Gastroesophageal sphincter (tissue), 4 donors: ENCODE data around the gene KCNQ4. TPM values are rescaled to one million over a fixed set of nuclear protein-coding genes. Genes with fewer than 3 reads are reported as not detected.

Experiments used
- ATAC-seq: fragments of 150-250 bp; one replicate; pipeline ENCODE4 v1.9.1; 2016; ENCODE audit warnings: mild to moderate bottlenecking, moderate library complexity
- H3K27ac ChIP-seq, 4 donors: fragments of 200-600 bp; sonication (generic) in 3 of 4; 1 replicate in 3 of 4; 2 replicates in 1 of 4; pipeline ENCODE4 v1.5.1; 2016 to 2019
- H3K27me3 ChIP-seq: fragments of 200-600 bp; sonication (generic); one replicate; pipeline ENCODE4 v1.5.1; 2019
- H3K36me3 ChIP-seq, 2 donors: fragments of 200-600 bp; sonication (generic); one replicate each; pipeline ENCODE4 v1.5.1; 2019; ENCODE audit warnings: control low read depth in 1 of 2
- H3K4me1 ChIP-seq, 3 donors: fragments of 200-600 bp; sonication (generic); 1 replicate in 2 of 3; 2 replicates in 1 of 3; pipeline ENCODE4 v1.5.1; 2016 to 2019; ENCODE audit warnings: control low read depth in 2 of 3
- H3K4me3 ChIP-seq, 2 donors: fragments of 200-600 bp; sonication (generic); one replicate each; pipeline ENCODE4 v1.5.1; 2019; ENCODE audit warnings: mild to moderate bottlenecking in 1 of 2, moderate library complexity in 1 of 2
- H3K9me3 ChIP-seq, 3 donors: fragments of 200-600 bp; sonication (generic); one replicate each; pipeline ENCODE4 v1.5.1; 2017 to 2019; ENCODE audit warnings: control low read depth in 2 of 3
- CTCF ChIP-seq, 4 experiments: fragments of 200-600 bp in 2 of 4; fragments of 450-650 bp in 2 of 4; sonication (generic) in 1 of 4; IDR thresholded peaks; one replicate each; pipeline ENCODE4 v1.5.1; 2017 to 2019; ENCODE audit warnings: antibody characterized with exemption in 4 of 4, mild to moderate bottlenecking in 2 of 4, moderate library complexity in 2 of 4
- EP300 ChIP-seq: sonication (generic); formaldehyde crosslinking; IDR thresholded peaks from one replicate; pipeline ENCODE4 v1.6.1; 2017; ENCODE audit warnings: antibody characterized with exemption, mild to moderate bottlenecking
- POLR2A ChIP-seq, 2 donors: fragments of 450-650 bp; IDR thresholded peaks; one replicate each; pipeline ENCODE4 v1.6.1; 2017; ENCODE audit warnings: antibody characterized with exemption in 2 of 2, mild to moderate bottlenecking in 2 of 2, moderate library complexity in 1 of 2
- POLR2AphosphoS5 ChIP-seq: sonication (generic); formaldehyde crosslinking; IDR thresholded peaks from one replicate; pipeline ENCODE4 v1.6.1; 2017; ENCODE audit warnings: antibody characterized with exemption
- WGBS, 2 donors: methylation state at CpG; one replicate each; pipeline ENCODE4 v1.1.5; 2018; ENCODE audit warnings: low coverage in 1 of 2; 5-methylcytosine and 5-hydroxymethylcytosine counted together
- total RNA-seq, 4 donors: library from RNA; depleted of rRNA; stranded (reverse); fragments of >200 nt; gene quantifications; one replicate each; pipeline ENCODE4 v1.1.0, GENCODE V29; 2016

KCNQ4 gene
- total RNA-seq, 4 donors from 2014 or later = 6.1 to 25.5 (median 10.2) TPM

- H3K36me3 ChIP-seq = peaks cover 0 to 52% of the 10 kb centered on the region in 2 donors
- WGBS, 2 donors = no CpG with 5 or more reads among the region's 4 CpGs
- TF ChIP-seq CTCF (IDR thresholded peaks at IDR 0.05) (no peak), EP300 (no peak), POLR2A (IDR thresholded peaks at IDR 0.05) (no peak), POLR2AphosphoS5 (no peak)
- H3K9me3 ChIP-seq = no peaks in the 10 kb centered on the region
- H3K27me3 ChIP-seq = no peaks in the 10 kb centered on the region
- peaks cover 0 to 68% (median 18%) of the 10 kb centered on the region in 3 donors for H3K4me1 ChIP-seq
- H3K27ac ChIP-seq = peak overlapping the region in 3 of 4 donors; percentile 69 to 84 (median 79)
- H3K4me3 ChIP-seq = no peak overlapping the region
- no peak for ATAC-seq
Observed at GRCh38 chr1:40823345-40823744, 39.8 kb downstream of the KCNQ4 start.

GRCh38 chr1:40823983-40824382 is 40.4 kb downstream of the KCNQ4 start:
- Histone ChIP-seq H3K4me1 (peaks cover 0 to 62% (median 16%) of the 10 kb centered on the region in 3 donors), H3K4me3 (no peak overlapping the region), H3K27ac (peak overlapping the region in 3 of 4 donors; percentile 69 to 84 (median 79)), H3K9me3 (no peaks in the 10 kb centered on the region), H3K27me3 (no peaks in the 10 kb centered on the region), H3K36me3 (peaks cover 0 to 45% of the 10 kb centered on the region in 2 donors)
- 89% methylated on average over 3 of the region's 17 CpGs; no CpG with 5 or more reads in 1 of the 2 donors for WGBS, 2 donors
- no peak for ATAC-seq
- no peak for TF ChIP-seq CTCF (IDR thresholded peaks at IDR 0.05)
- no peak for TF ChIP-seq POLR2AphosphoS5
- TF ChIP-seq POLR2A (IDR thresholded peaks at IDR 0.05) = no peak
- TF ChIP-seq EP300 = no peak

- Histone ChIP-seq H3K27ac (peak overlapping the region in 3 of 4 donors; percentile 69 to 84 (median 79)), H3K4me1 (peaks cover 0 to 61% (median 16%) of the 10 kb centered on the region in 3 donors), H3K27me3 (no peaks in the 10 kb centered on the region), H3K4me3 (no peak overlapping the region), H3K9me3 (no peaks in the 10 kb centered on the region), H3K36me3 (peaks cover 0 to 37% of the 10 kb centered on the region in 2 donors)
- WGBS, 2 donors = 21 to 27% methylated on average over 3 to 5 of the region's 18 CpGs
- no peak for ATAC-seq
- TF ChIP-seq CTCF (IDR thresholded peaks at IDR 0.05) (no peak), POLR2A (IDR thresholded peaks at IDR 0.05) (no peak), POLR2AphosphoS5 (no peak)
Observed at GRCh38 chr1:40824591-40825434, 41.2 kb downstream of the KCNQ4 start.

DNA sequence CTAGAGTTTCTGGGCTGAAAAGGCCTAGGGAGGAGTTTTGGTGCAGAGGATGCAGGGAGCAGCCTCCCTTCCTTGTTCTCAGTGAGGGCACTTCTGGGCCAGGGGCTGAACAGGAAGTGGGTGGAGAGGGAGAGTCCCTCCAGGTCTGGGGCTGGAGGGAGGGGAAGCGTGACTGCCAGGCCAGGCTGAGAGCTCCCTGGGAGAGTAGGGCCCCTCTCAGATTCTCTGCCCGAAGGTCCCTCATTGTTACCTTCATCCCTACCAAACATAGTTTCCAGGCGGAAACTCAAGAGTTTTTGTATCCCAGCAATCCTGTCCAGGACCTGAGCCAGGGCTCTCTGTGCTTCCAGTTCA is 41.8 kb downstream of the KCNQ4 start:
- 60 to 65% methylated on average over 1 to 3 of the region's 3 CpGs for WGBS, 2 donors
- no peak for ATAC-seq
- Histone ChIP-seq H3K27ac (peak overlapping the region in 3 of 4 donors; percentile 69 to 84 (median 79)), H3K4me3 (no peak overlapping the region), H3K4me1 (peaks cover 0 to 56% (median 16%) of the 10 kb centered on the region in 3 donors), H3K36me3 (peaks cover 0 to 34% of the 10 kb centered on the region in 2 donors), H3K9me3 (no peaks in the 10 kb centered on the region), H3K27me3 (no peaks in the 10 kb centered on the region)
- TF ChIP-seq POLR2AphosphoS5 (no peak), CTCF (IDR thresholded peaks at IDR 0.05) (no peak), POLR2A (IDR thresholded peaks at IDR 0.05) (no peak), EP300 (no peak)

GRCh38 chr1:40825996-40826395 is 42.4 kb downstream of the KCNQ4 start:
- no peak for ATAC-seq
- Histone ChIP-seq H3K9me3 (no peaks in the 10 kb centered on the region), H3K4me1 (peaks cover 0 to 50% (median 16%) of the 10 kb centered on the region in 3 donors), H3K27ac (peak overlapping the region in 3 of 4 donors; percentile 69 to 84 (median 79)), H3K36me3 (peaks cover 0 to 32% of the 10 kb centered on the region in 2 donors), H3K27me3 (no peaks in the 10 kb centered on the region), H3K4me3 (no peak overlapping the region)
- TF ChIP-seq CTCF (IDR thresholded peaks at IDR 0.05) (no peak), POLR2AphosphoS5 (no peak), POLR2A (IDR thresholded peaks at IDR 0.05) (no peak), EP300 (no peak)
- no CpG with 5 or more reads among the region's 5 CpGs for WGBS, 2 donors
